ENCODE data around the gene COG8. TPM values are rescaled to one million over a fixed set of nuclear protein-coding genes. Genes with fewer than 3 reads are reported as not detected.
"Not testable (repeated sequence)": the region's sequence is repeated elsewhere in the genome, so short reads cannot be mapped to it uniquely, and the experiment has no call there.

COG8 gene
- total RNA-seq, 3 donors from 2014 or later (not counting 1 experiment from before 2014, with no cell fraction given) = 26.3 to 34.6 (median 29.0) TPM

- peak overlapping the region in 1 of 2 donors; percentile 2 for H3K27ac Mint-ChIP-seq
- no peaks in the 10 kb centered on the region for H3K36me3 Mint-ChIP-seq
- Histone ChIP-seq H3K9me3 (ENCODE audit: control insufficient read depth, insufficient read depth, low read length) (no peaks in the 10 kb centered on the region), H3K27ac (ENCODE audit: low read length) (no peak overlapping the region), H3K36me3 (ENCODE audit: control insufficient read depth, insufficient read depth, low read length) (peaks cover 2% of the 10 kb centered on the region), H3K27me3 (ENCODE audit: control insufficient read depth, insufficient read depth, low read length) (no peaks in the 10 kb centered on the region), H3K4me1 (ENCODE audit: control insufficient read depth, insufficient read depth, low read length) (no peaks in the 10 kb centered on the region), H3K4me3 (ENCODE audit: low read length) (no peak overlapping the region)
- no peak for DNase-seq
- no peak overlapping the region for H3K4me3 Mint-ChIP-seq
- WGBS (ENCODE audit: insufficient coverage) = 91% methylated on average over 3 of the region's 3 CpGs
- H3K4me1 Mint-ChIP-seq = peaks cover 0 to 5% of the 10 kb centered on the region in 2 donors
- TF ChIP-seq CTCF (IDR thresholded peaks at IDR 0.05) = no peak
- no peaks in the 10 kb centered on the region for H3K9me3 Mint-ChIP-seq
- intact Hi-C loops (cut with micrococcal nuclease) = no loop called here
- ATAC-seq = no peak
- H3K27me3 Mint-ChIP-seq (ENCODE audit: low read depth in 2 of 2) = no peaks in the 10 kb centered on the region
These were observed 46.0 kb downstream of the COG8 start for GRCh38 chr16:69293401-69293800.

GRCh38 chr16:69291657-69292056, 47.7 kb downstream of the COG8 start:
- H3K27me3 ChIP-seq (ENCODE audit: control insufficient read depth, insufficient read depth, low read length); H3K36me3 ChIP-seq (ENCODE audit: control insufficient read depth, insufficient read depth, low read length); H3K9me3 Mint-ChIP-seq; H3K9me3 ChIP-seq (ENCODE audit: control insufficient read depth, insufficient read depth, low read length); H3K4me1 Mint-ChIP-seq; DNase-seq; H3K4me3 Mint-ChIP-seq; H3K4me1 ChIP-seq (ENCODE audit: control insufficient read depth, insufficient read depth, low read length); intact Hi-C loops (cut with micrococcal nuclease); H3K27me3 Mint-ChIP-seq (ENCODE audit: low read depth in 2 of 2); H3K36me3 Mint-ChIP-seq; H3K4me3 ChIP-seq (ENCODE audit: low read length); H3K27ac Mint-ChIP-seq; ATAC-seq; H3K27ac ChIP-seq (ENCODE audit: low read length): not testable (repeated sequence)
- 92% methylated on average over 9 of the region's 9 CpGs for WGBS (ENCODE audit: insufficient coverage)

- H3K4me3 ChIP-seq (ENCODE audit: low read length) = no peak overlapping the region
- intact Hi-C loops (cut with micrococcal nuclease) = loop anchor here (1.0 kb wide), 1 partner anchor 137 kb away; no protein-coding TSS in a partner anchor
- no peaks in the 10 kb centered on the region for H3K4me1 Mint-ChIP-seq
- peak; percentile 79 for TF ChIP-seq CTCF (IDR thresholded peaks at IDR 0.05)
- no peaks in the 10 kb centered on the region for H3K27me3 Mint-ChIP-seq (ENCODE audit: low read depth in 2 of 2)
- H3K27ac Mint-ChIP-seq = no peak overlapping the region
- no peaks in the 10 kb centered on the region for H3K4me1 ChIP-seq (ENCODE audit: control insufficient read depth, insufficient read depth, low read length)
- no peaks in the 10 kb centered on the region for H3K27me3 ChIP-seq (ENCODE audit: control insufficient read depth, insufficient read depth, low read length)
- no peaks in the 10 kb centered on the region for H3K36me3 Mint-ChIP-seq
- peaks cover 13% of the 10 kb centered on the region for H3K36me3 ChIP-seq (ENCODE audit: control insufficient read depth, insufficient read depth, low read length)
- 94% methylated on average over 11 of the region's 13 CpGs for WGBS (ENCODE audit: insufficient coverage)
- no peak overlapping the region for H3K4me3 Mint-ChIP-seq
- peak in 1 of 3 donors; percentile 51 for ATAC-seq
- no peak overlapping the region for H3K27ac ChIP-seq (ENCODE audit: low read length)
- no peaks in the 10 kb centered on the region for H3K9me3 Mint-ChIP-seq
- peak in 1 of 2 donors; percentile 83 for DNase-seq
- no peaks in the 10 kb centered on the region for H3K9me3 ChIP-seq (ENCODE audit: control insufficient read depth, insufficient read depth, low read length)
These were observed 52.2 kb downstream of the COG8 start for GRCh38 chr16:69286941-69287713.

- DNase-seq (no peak), ATAC-seq (no peak)
- TF ChIP-seq CTCF (IDR thresholded peaks at IDR 0.05) = no peak
- Mint-ChIP-seq H3K4me1 (no peaks in the 10 kb centered on the region), H3K27ac (no peak overlapping the region), H3K27me3 (ENCODE audit: low read depth in 2 of 2) (no peaks in the 10 kb centered on the region), H3K36me3 (no peaks in the 10 kb centered on the region), H3K9me3 (no peaks in the 10 kb centered on the region), H3K4me3 (no peak overlapping the region)
- H3K9me3 ChIP-seq (ENCODE audit: control insufficient read depth, insufficient read depth, low read length) = no peaks in the 10 kb centered on the region
- H3K36me3 ChIP-seq (ENCODE audit: control insufficient read depth, insufficient read depth, low read length) = peaks cover 13% of the 10 kb centered on the region
- no peak overlapping the region for H3K27ac ChIP-seq (ENCODE audit: low read length)
- 100% methylated on average over 1 of the region's 4 CpGs for WGBS (ENCODE audit: insufficient coverage)
- H3K27me3 ChIP-seq (ENCODE audit: control insufficient read depth, insufficient read depth, low read length) = no peaks in the 10 kb centered on the region
- intact Hi-C loops (cut with micrococcal nuclease) = no loop called here
- H3K4me3 ChIP-seq (ENCODE audit: low read length) = no peak overlapping the region
- no peaks in the 10 kb centered on the region for H3K4me1 ChIP-seq (ENCODE audit: control insufficient read depth, insufficient read depth, low read length)
These were observed 54.1 kb downstream of the COG8 start for GRCh38 chr16:69285240-69285639.
